Liver (tissue), 9 donors: Measurements from ENCODE around the gene ARSJ. TPM values are rescaled to one million over a fixed set of nuclear protein-coding genes. Genes with fewer than 3 reads are reported as not detected.

Experiments
- DNase-seq: peaks from one replicate; pipeline ENCODE4 v3.0.0-alpha.2; 2017; ENCODE audit warnings: low spot score
- H3K27ac ChIP-seq, 2 donors: one replicate each; pipeline ENCODE4 v1.7.0; 2013; ENCODE audit warnings: inconsistent platforms in 2 of 2, low read length in 2 of 2, control low read depth in 1 of 2, low read depth in 1 of 2, mild to moderate bottlenecking in 1 of 2
- H3K27me3 ChIP-seq, 4 donors: one replicate each; pipeline versions ENCODE4 v1.6.1 to v1.7.0; 2013; ENCODE audit warnings: low read length in 3 of 4, inconsistent platforms in 1 of 4, mild to moderate bottlenecking in 1 of 4, moderate library complexity in 1 of 4; ENCODE audit not compliant: control insufficient read depth in 4 of 4, insufficient read depth in 4 of 4
- H3K36me3 ChIP-seq, 4 donors: one replicate each; pipeline versions ENCODE4 v1.6.1 to v1.7.0; 2013; ENCODE audit warnings: low read length in 3 of 4, mild to moderate bottlenecking in 3 of 4, low read depth in 1 of 4, moderate library complexity in 1 of 4; ENCODE audit not compliant: control insufficient read depth in 4 of 4, insufficient read depth in 3 of 4
- H3K4me1 ChIP-seq, 4 donors: one replicate each; pipeline versions ENCODE4 v1.6.1 to v1.7.0; 2013; ENCODE audit warnings: low read length in 3 of 4, mild to moderate bottlenecking in 3 of 4, moderate library complexity in 1 of 4; ENCODE audit not compliant: control insufficient read depth in 4 of 4, insufficient read depth in 4 of 4
- H3K4me3 ChIP-seq, 3 donors: one replicate each; pipeline versions ENCODE4 v1.6.1 to v1.7.0; 2013; ENCODE audit warnings: low read length in 3 of 3, control low read depth in 1 of 3, low read depth in 1 of 3, mild to moderate bottlenecking in 1 of 3
- H3K9ac ChIP-seq, 2 donors: one replicate each; pipeline ENCODE4 v1.7.0; 2013; ENCODE audit warnings: low read length in 2 of 2, mild to moderate bottlenecking in 2 of 2, moderate library complexity in 2 of 2, control low read depth in 1 of 2, low read depth in 1 of 2
- H3K9me3 ChIP-seq, 4 donors: one replicate each; pipeline versions ENCODE4 v1.6.1 to v1.7.0; 2013; ENCODE audit warnings: low read length in 3 of 4; ENCODE audit not compliant: control insufficient read depth in 4 of 4
- ATF3 ChIP-seq: IDR thresholded peaks from 2 replicates; pipeline ENCODE4 v1.6.1; 2016; ENCODE audit warnings: antibody characterized with exemption
- CTCF ChIP-seq: fragments of 150-350 bp; IDR thresholded peaks from 2 replicates; pipeline ENCODE4 v1.5.1; 2017; ENCODE audit warnings: improper control_type of control experiment, low read depth, low read length; ENCODE audit not compliant: missing input control
- EGR1 ChIP-seq, 2 donors: IDR thresholded peaks; 2 replicates each; pipeline ENCODE4 v1.6.1; 2016 to 2018; ENCODE audit warnings: antibody characterized with exemption in 2 of 2, low read depth in 2 of 2
- FOXA1 ChIP-seq: IDR thresholded peaks from 2 replicates; pipeline ENCODE4 v1.6.1; 2016; ENCODE audit warnings: antibody characterized with exemption
- FOXA2 ChIP-seq: IDR thresholded peaks from 2 replicates; pipeline ENCODE4 v1.6.1; 2016; ENCODE audit warnings: antibody characterized with exemption
- GABPA ChIP-seq, 2 donors: IDR thresholded peaks in 1 of 2; conservative IDR thresholded peaks in 1 of 2; 2 replicates each; pipeline ENCODE4 v1.6.1; 2016; ENCODE audit warnings: antibody characterized with exemption in 2 of 2, mild to moderate bottlenecking in 1 of 2, moderate library complexity in 1 of 2
- HNF4G ChIP-seq: IDR thresholded peaks from 2 replicates; pipeline ENCODE4 v1.6.1; 2016; ENCODE audit warnings: antibody characterized with exemption
- JUND ChIP-seq, 2 donors: IDR thresholded peaks; 2 replicates each; pipeline ENCODE4 v1.6.1; 2016; ENCODE audit warnings: antibody characterized with exemption in 2 of 2
- MAX ChIP-seq: IDR thresholded peaks from 2 replicates; pipeline ENCODE4 v1.6.1; 2016; ENCODE audit warnings: antibody characterized with exemption
- RAD21 ChIP-seq, 2 donors: IDR thresholded peaks; 2 replicates each; pipeline ENCODE4 v1.6.1; 2016; ENCODE audit warnings: antibody characterized with exemption in 2 of 2, mild to moderate bottlenecking in 2 of 2
- REST ChIP-seq: IDR thresholded peaks from 2 replicates; pipeline ENCODE4 v1.6.1; 2016; ENCODE audit warnings: antibody characterized with exemption, mild to moderate bottlenecking
- RXRA ChIP-seq, 2 donors: IDR thresholded peaks; 2 replicates each; pipeline ENCODE4 v1.6.1; 2017 to 2018; ENCODE audit warnings: antibody characterized with exemption in 2 of 2, mild to moderate bottlenecking in 1 of 2
- SP1 ChIP-seq: IDR thresholded peaks from 2 replicates; pipeline ENCODE4 v1.6.1; 2018; ENCODE audit warnings: antibody characterized with exemption, mild to moderate bottlenecking
- TAF1 ChIP-seq: conservative IDR thresholded peaks from 2 replicates; pipeline ENCODE4 v1.6.1; 2016; ENCODE audit warnings: antibody characterized with exemption, mild to moderate bottlenecking
- YY1 ChIP-seq: IDR thresholded peaks from 2 replicates; pipeline ENCODE4 v1.6.1; 2016; ENCODE audit warnings: antibody characterized with exemption, mild to moderate bottlenecking
- ZBTB33 ChIP-seq: IDR thresholded peaks from 2 replicates; pipeline ENCODE4 v1.6.1; 2016; ENCODE audit warnings: antibody characterized with exemption
- WGBS: extraction: QIAGEN DNeasy Blood & Tissue Kit; methylation state at CpG from one replicate; pipeline ENCODE4 v1.1.7; 2013; 5-methylcytosine and 5-hydroxymethylcytosine counted together
- polyA plus RNA-seq, 2 donors: library from polyadenylated mRNA; stranded (reverse) in 1 of 2; unstranded in 1 of 2; fragments of 200-250 nt in 1 of 2; fragments of >200 nt in 1 of 2; fragmentation: Nextera tagmentation in 1 of 2; extraction: Ambion mirVana in 1 of 2; gene quantifications; one replicate each; pipeline versions ENCODE4 v1.2.1 to v1.2.3, GENCODE V29; 2013 to 2015
- total RNA-seq, 2 donors: library from RNA; depleted of rRNA; stranded (reverse); fragments of >200 nt; gene quantifications; one replicate each; pipeline ENCODE4 v1.2.3, GENCODE V29; 2014
- donor health status: healthy.
- donor health status: healthy.
- donor health status: healthy.
- donor health status: healthy.
- donor health status: healthy.

The ARSJ gene
- total RNA-seq (1 to 10 TPM in 1 of 2 donors, under 1 TPM in 1; 0.56 to 1.8 TPM), polyA plus RNA-seq (under 1 TPM; 0.94 to 0.95 TPM)

GRCh38 chr4:113979148-113979904 is at the start of gene ARSJ:
ARSJ (minus strand) TSS chr4:113979647; CDS start chr4:113978834, 813 bp downstream.
- H3K27me3 ChIP-seq = peaks cover 0 to 3% (median 0%) of the 10 kb centered on the region in 4 donors
- no peaks in the 10 kb centered on the region for H3K36me3 ChIP-seq
- TF ChIP-seq YY1 (peak; percentile 45), CTCF (no peak), FOXA2 (no peak), SP1 (no peak), FOXA1 (no peak), REST (no peak), EGR1 (IDR thresholded peaks at IDR 0.05; ENCODE audit: low read depth in 2 of 2) (peak; percentile 85 to 93), ZBTB33 (no peak), ATF3 (no peak), MAX (no peak), JUND (IDR thresholded peaks at IDR 0.05) (no peak), HNF4G (no peak), RXRA (IDR thresholded peaks at IDR 0.05) (no peak), RAD21 (IDR thresholded peaks at IDR 0.05) (peak; percentile 5 to 20), GABPA (IDR thresholded peaks at IDR 0.05 in 1 of 2, conservative IDR thresholded peaks at IDR 0.05 in 1 of 2) (no peak), TAF1 (no peak)
- peak within 1 kb of the TSS; percentile 71 to 84 for H3K27ac ChIP-seq
- no peak for DNase-seq
- peak within 1 kb of the TSS; percentile 30 to 54 for H3K9ac ChIP-seq
- WGBS = 1% methylated on average over 50 of the region's 50 CpGs
- H3K4me3 ChIP-seq = peak within 1 kb of the TSS; percentile 75 to 82 (median 82)
- peaks cover 0 to 41% (median 8%) of the 10 kb centered on the region in 4 donors for H3K4me1 ChIP-seq
- H3K9me3 ChIP-seq = no peaks in the 10 kb centered on the region
